Chondrocyte (in vitro differentiated cells): Measurements from ENCODE around the gene FGF22. TPM values are rescaled to one million over a fixed set of nuclear protein-coding genes. Genes with fewer than 3 reads are reported as not detected.
A peak's percentile ranks its signal among the peaks of the same experiment; 100 is the strongest.
"Not testable (repeated sequence)": the region's sequence is repeated elsewhere in the genome, so short reads cannot be mapped to it uniquely, and the experiment has no call there.

Source experiments
- DNase-seq: peaks from one replicate; pipeline ENCODE4 v3.0.0; 2021; ENCODE audit warnings: mixed read lengths, low spot score
- H3K27ac Mint-ChIP-seq: one replicate; pipeline ENCODE4 v1.8.0; 2021; ENCODE audit warnings: mild to moderate bottlenecking, moderate library complexity, mixed read lengths; ENCODE audit not compliant: unreplicated experiment
- H3K27me3 Mint-ChIP-seq: 2 replicates; pipeline ENCODE4 v1.8.0; 2021; ENCODE audit warnings: low read depth, mixed read lengths
- H3K36me3 Mint-ChIP-seq: 2 replicates; pipeline ENCODE4 v1.8.0; 2021; ENCODE audit warnings: low read depth, mixed read lengths
- H3K4me1 Mint-ChIP-seq: 2 replicates; pipeline ENCODE4 v1.8.0; 2021; ENCODE audit warnings: low read depth, mild to moderate bottlenecking, mixed read lengths
- H3K4me3 Mint-ChIP-seq: one replicate; pipeline ENCODE4 v1.8.0; 2021; ENCODE audit warnings: mild to moderate bottlenecking, moderate library complexity, mixed read lengths; ENCODE audit not compliant: unreplicated experiment
- H3K9me3 Mint-ChIP-seq: 2 replicates; pipeline ENCODE4 v1.8.0; 2021; ENCODE audit warnings: low read depth, mixed read lengths
- CTCF ChIP-seq: fragments of 200-600 bp; sonication (generic); IDR thresholded peaks from 2 replicates; pipeline ENCODE4 v1.5.0; 2021; ENCODE audit warnings: antibody characterized with exemption, mild to moderate bottlenecking, moderate library complexity
- total RNA-seq: library from RNA; stranded (reverse); gene quantifications from 3 replicates; pipeline ENCODE4 v1.2.1, GENCODE V29; 2021

Gene FGF22
- total RNA-seq, 1 donor from 2014 or later: not detected

GRCh38 chr19:622666-623065 is 17.0 kb upstream of the FGF22 start:
- no peak overlapping the region for H3K27ac Mint-ChIP-seq
- TF ChIP-seq CTCF: no peak
- peaks cover 15% of the 10 kb centered on the region for H3K4me1 Mint-ChIP-seq
- H3K27me3 Mint-ChIP-seq: no peaks in the 10 kb centered on the region
- DNase-seq: peak; percentile 93
- H3K9me3 Mint-ChIP-seq: no peaks in the 10 kb centered on the region
- peaks cover 7% of the 10 kb centered on the region for H3K36me3 Mint-ChIP-seq
- no peak overlapping the region for H3K4me3 Mint-ChIP-seq

DNA sequence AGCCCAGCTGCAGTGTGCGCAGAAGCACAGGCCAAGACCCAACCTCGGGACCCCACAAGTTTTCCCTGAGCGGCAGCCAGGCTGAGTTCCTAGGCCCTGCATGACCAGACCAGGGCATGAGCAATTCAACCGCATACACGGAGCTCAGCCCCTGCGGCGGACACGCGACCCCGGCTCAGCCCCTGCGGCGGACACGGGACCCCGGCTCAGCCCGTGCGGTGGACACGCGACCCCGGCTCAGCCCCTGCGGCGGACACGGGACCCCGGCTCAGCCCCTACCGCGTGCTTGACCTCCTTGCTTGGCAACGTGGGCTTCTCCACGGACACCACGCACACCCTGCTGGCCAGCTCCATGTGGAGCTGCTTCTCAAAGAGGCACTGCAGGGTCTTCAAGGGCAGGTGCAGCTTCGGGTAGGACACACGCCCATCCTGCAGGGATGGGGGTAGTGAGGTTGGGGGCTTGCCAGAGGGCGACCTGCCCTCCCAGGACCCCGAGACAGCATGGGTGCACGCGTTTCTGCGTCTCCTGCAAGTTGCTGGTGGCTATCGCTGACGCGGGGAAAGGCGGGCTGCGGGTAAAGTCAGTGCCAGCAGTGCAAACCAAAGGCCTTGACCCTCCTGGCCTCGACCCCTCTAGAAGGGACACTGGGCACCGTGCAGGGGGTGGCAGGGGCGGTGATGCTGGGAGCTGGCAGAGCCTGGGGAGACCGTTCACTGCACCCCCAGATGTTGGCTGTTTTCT is 16.3 kb upstream of the FGF22 start:
- Mint-ChIP-seq H3K27ac (no peak overlapping the region), H3K9me3 (no peaks in the 10 kb centered on the region)

GRCh38 chr19:623974-624373 is 15.7 kb upstream of the FGF22 start:
- H3K4me3 Mint-ChIP-seq: no peak overlapping the region
- peak overlapping the region; percentile 75 for H3K27ac Mint-ChIP-seq
- peaks cover 6% of the 10 kb centered on the region for H3K36me3 Mint-ChIP-seq
- DNase-seq: peak; percentile 87
- TF ChIP-seq CTCF: no peak
- no peaks in the 10 kb centered on the region for H3K9me3 Mint-ChIP-seq
- H3K27me3 Mint-ChIP-seq: no peaks in the 10 kb centered on the region
- H3K4me1 Mint-ChIP-seq: peaks cover 15% of the 10 kb centered on the region

More for the DNA sequence above, 16.3 kb upstream of the FGF22 start:
- Mint-ChIP-seq H3K4me1 (peaks cover 15% of the 10 kb centered on the region), H3K36me3 (peaks cover 7% of the 10 kb centered on the region), H3K27me3 (no peaks in the 10 kb centered on the region), H3K4me3 (no peak overlapping the region)
- DNase-seq: peak; percentile 88
- no peak for TF ChIP-seq CTCF

- DNase-seq: no peak
- no peak overlapping the region for H3K4me3 Mint-ChIP-seq
- peaks cover 15% of the 10 kb centered on the region for H3K4me1 Mint-ChIP-seq
- H3K9me3 Mint-ChIP-seq: no peaks in the 10 kb centered on the region
- TF ChIP-seq CTCF: no peak
- H3K27ac Mint-ChIP-seq: peak overlapping the region; percentile 75
- peaks cover 7% of the 10 kb centered on the region for H3K36me3 Mint-ChIP-seq
- H3K27me3 Mint-ChIP-seq: no peaks in the 10 kb centered on the region
These were observed 15.1 kb upstream of the FGF22 start for GRCh38 chr19:624433-625109.

DNA sequence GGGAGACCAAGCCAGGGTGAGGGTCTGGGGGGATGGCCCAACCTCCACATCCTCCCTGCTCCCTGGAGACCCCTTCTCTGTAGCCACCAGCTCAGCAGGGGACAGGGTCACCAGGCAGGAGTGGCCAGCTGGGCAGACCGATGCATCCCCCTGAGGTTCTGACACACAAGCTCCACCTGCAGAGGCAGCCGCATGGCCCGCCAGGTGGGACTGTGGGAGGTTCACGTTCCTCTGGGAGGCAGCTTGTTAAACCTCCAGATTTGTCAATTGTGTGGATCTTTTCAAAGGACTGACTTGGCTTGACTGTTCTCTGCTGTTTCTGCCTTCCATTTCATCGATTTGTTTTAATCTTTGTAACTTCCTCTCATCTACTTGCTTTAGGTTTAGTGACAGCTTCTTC is 14.4 kb upstream of the FGF22 start:
- Mint-ChIP-seq H3K36me3 (peaks cover 10% of the 10 kb centered on the region), H3K4me3 (no peak overlapping the region), H3K27me3 (no peaks in the 10 kb centered on the region), H3K9me3 (no peaks in the 10 kb centered on the region), H3K4me1 (peaks cover 16% of the 10 kb centered on the region), H3K27ac (no peak overlapping the region)
- TF ChIP-seq CTCF: no peak
- DNase-seq: no peak

GRCh38 chr19:626566-626965 is 13.1 kb upstream of the FGF22 start:
- not testable (repeated sequence) for H3K4me3 Mint-ChIP-seq, H3K27me3 Mint-ChIP-seq, H3K27ac Mint-ChIP-seq, DNase-seq, H3K9me3 Mint-ChIP-seq
- Mint-ChIP-seq H3K4me1 (peaks cover 20% of the 10 kb centered on the region), H3K36me3 (peaks cover 13% of the 10 kb centered on the region)
